CD8-positive, alpha-beta memory T cell (primary cell): ENCODE results near the gene CHPF. TPM values are rescaled to one million over a fixed set of nuclear protein-coding genes. Genes with fewer than 3 reads are reported as not detected.

Source experiments
- CTCF ChIA-PET: fragments of 350-600 bp; sonication (Branson Sonifier 250); formaldehyde crosslinking; loops from one replicate; lab custom pipeline; 2021; ENCODE audit warnings: antibody characterized with exemption; lab: Charles Lee
- POLR2A ChIA-PET: fragments of 350-600 bp; sonication (Branson Sonifier 250); formaldehyde crosslinking; loops from one replicate; lab custom pipeline; 2021; ENCODE audit warnings: antibody characterized with exemption; lab: Charles Lee
- DNase-seq, 5 donors: peaks; one replicate each; pipeline versions ENCODE4 v3.0.0 to v3.0.0-alpha.2; 2020 to 2022; ENCODE audit warnings: mixed read lengths in 1 of 5
- H3K27ac ChIP-seq: one replicate; pipeline ENCODE4 v1.7.0; 2013; ENCODE audit warnings: low read depth, mild to moderate bottlenecking, low read length, moderate library complexity
- H3K27me3 ChIP-seq: 2 replicates; pipeline ENCODE4 v1.7.0; 2013; ENCODE audit warnings: low read length, mild to moderate bottlenecking; ENCODE audit not compliant: insufficient read depth, poor library complexity, severe bottlenecking
- H3K36me3 ChIP-seq: 2 replicates; pipeline ENCODE4 v1.7.0; 2013; ENCODE audit warnings: mild to moderate bottlenecking, low read length, moderate library complexity; ENCODE audit not compliant: insufficient read depth
- H3K4me1 ChIP-seq: 2 replicates; pipeline ENCODE4 v1.7.0; 2013; ENCODE audit warnings: mild to moderate bottlenecking, low read length, moderate library complexity; ENCODE audit not compliant: insufficient read depth
- H3K4me3 ChIP-seq: 2 replicates; pipeline ENCODE4 v1.7.0; 2013; ENCODE audit warnings: mild to moderate bottlenecking, low read length
- H3K9me3 ChIP-seq: 2 replicates; pipeline ENCODE4 v1.7.0; 2013; ENCODE audit warnings: mild to moderate bottlenecking, low read length
- H3K27ac Mint-ChIP-seq, 8 donors: one replicate each; pipeline ENCODE4 v1.8.0; 2020 to 2021; ENCODE audit warnings: mixed read lengths in 8 of 8, mild to moderate bottlenecking in 6 of 8, inconsistent platforms in 3 of 8, moderate library complexity in 3 of 8
- H3K27me3 Mint-ChIP-seq, 2 donors: one replicate each; pipeline ENCODE4 v1.8.0; 2020 to 2021; ENCODE audit warnings: mixed read lengths in 2 of 2, mild to moderate bottlenecking in 1 of 2, moderate library complexity in 1 of 2
- H3K36me3 Mint-ChIP-seq, 3 donors: one replicate each; pipeline ENCODE4 v1.8.0; 2020 to 2021; ENCODE audit warnings: mixed read lengths in 3 of 3, inconsistent platforms in 1 of 3, mild to moderate bottlenecking in 1 of 3
- H3K4me1 Mint-ChIP-seq, 3 donors: one replicate each; pipeline ENCODE4 v1.8.0; 2020 to 2021; ENCODE audit warnings: mixed read lengths in 3 of 3, inconsistent platforms in 1 of 3, mild to moderate bottlenecking in 1 of 3
- H3K4me3 Mint-ChIP-seq, 7 donors: one replicate each; pipeline ENCODE4 v1.8.0; 2020 to 2021; ENCODE audit warnings: mixed read lengths in 7 of 7, mild to moderate bottlenecking in 6 of 7, moderate library complexity in 4 of 7, inconsistent platforms in 2 of 7
- H3K9me3 Mint-ChIP-seq, 5 donors: one replicate each; pipeline ENCODE4 v1.8.0; 2020 to 2022; ENCODE audit warnings: mixed read lengths in 5 of 5, mild to moderate bottlenecking in 3 of 5, moderate library complexity in 2 of 5, inconsistent platforms in 1 of 5
- polyA plus RNA-seq: library from polyadenylated mRNA; unstranded; fragments of 300-500 nt; fragmentation: Illumina TruSeq; gene quantifications from one replicate; pipeline ENCODE4 v1.2.3, GENCODE V29; 2021
- total RNA-seq, 2 experiments: library from RNA; stranded (reverse); gene quantifications; one replicate each; pipeline ENCODE4 v1.2.3, GENCODE V29; 2021

The CHPF gene
- total and polyA plus RNA-seq, 3 experiments from 2014 or later = 8.7 to 36.5 (median 32.9) TPM

GRCh38 chr2:219557791-219558785, 14.5 kb upstream of the CHPF start:
- peaks cover 3% of the 10 kb centered on the region for H3K4me1 ChIP-seq
- H3K9me3 ChIP-seq = no peaks in the 10 kb centered on the region
- no peaks in the 10 kb centered on the region for H3K36me3 ChIP-seq
- no peak for DNase-seq
- no peak overlapping the region for H3K4me3 ChIP-seq
- POLR2A ChIA-PET = no interaction called here
- Mint-ChIP-seq H3K27ac (no peak overlapping the region), H3K36me3 (no peaks in the 10 kb centered on the region), H3K9me3 (no peaks in the 10 kb centered on the region), H3K4me3 (no peak overlapping the region), H3K27me3 (peaks cover 13 to 65% of the 10 kb centered on the region in 2 donors), H3K4me1 (peaks cover 0 to 5% (median 4%) of the 10 kb centered on the region in 3 donors)
- H3K27me3 ChIP-seq = peaks cover 11% of the 10 kb centered on the region
- H3K27ac ChIP-seq = no peak overlapping the region
- CTCF ChIA-PET = interaction anchor here (0.8 to 1.1 kb wide), 2 partner anchors 17 to 28 kb away, joined by 3 to 4 read pairs; no protein-coding TSS in a partner anchor

- H3K36me3 Mint-ChIP-seq = no peaks in the 10 kb centered on the region
- H3K27ac Mint-ChIP-seq = no peak overlapping the region
- peaks cover 7% of the 10 kb centered on the region for H3K4me1 ChIP-seq
- no peak for DNase-seq
- H3K4me3 Mint-ChIP-seq = no peak overlapping the region
- H3K27ac ChIP-seq = no peak overlapping the region
- ChIA-PET POLR2A (no interaction called here), CTCF (interaction anchor here (1.1 kb wide), 1 partner anchor 27 kb away, joined by 4 read pairs; no protein-coding TSS in a partner anchor)
- peaks cover 15 to 60% of the 10 kb centered on the region in 2 donors for H3K27me3 Mint-ChIP-seq
- no peaks in the 10 kb centered on the region for H3K36me3 ChIP-seq
- H3K4me3 ChIP-seq = no peak overlapping the region
- no peaks in the 10 kb centered on the region for H3K9me3 ChIP-seq
- H3K27me3 ChIP-seq = peaks cover 15% of the 10 kb centered on the region
- H3K4me1 Mint-ChIP-seq = peaks cover 0 to 6% (median 4%) of the 10 kb centered on the region in 3 donors
- no peaks in the 10 kb centered on the region for H3K9me3 Mint-ChIP-seq
These were observed 13.7 kb upstream of the CHPF start for GRCh38 chr2:219557320-219557719.

DNA sequence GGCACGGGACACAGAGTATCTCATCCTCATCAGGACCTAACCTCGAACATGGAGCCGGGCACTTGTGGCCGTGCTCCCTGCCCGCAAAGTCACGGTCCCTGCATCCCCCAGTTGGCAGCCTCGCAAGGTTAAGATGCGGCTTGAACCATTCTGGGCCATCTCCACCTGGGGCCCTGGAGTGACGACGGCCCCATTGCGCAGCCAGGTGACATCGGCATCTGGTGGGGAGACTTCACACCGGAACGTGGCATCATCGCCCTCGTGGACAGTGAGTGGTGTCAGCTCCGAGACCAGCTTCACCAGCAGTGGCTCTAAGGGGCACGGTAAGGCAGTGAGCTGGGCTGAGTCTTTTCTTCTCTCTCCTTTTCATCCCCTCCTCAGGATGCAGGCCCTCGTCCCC, 12.8 kb upstream of the CHPF start:
- H3K27me3 ChIP-seq = peaks cover 24% of the 10 kb centered on the region
- no peak overlapping the region for H3K4me3 ChIP-seq
- no peaks in the 10 kb centered on the region for H3K9me3 ChIP-seq
- peak overlapping the region in 1 of 7 donors; percentile 48 for H3K4me3 Mint-ChIP-seq
- no peak overlapping the region for H3K27ac ChIP-seq
- H3K4me1 Mint-ChIP-seq = peaks cover 0 to 12% (median 7%) of the 10 kb centered on the region in 3 donors
- peaks cover 24 to 58% of the 10 kb centered on the region in 2 donors for H3K27me3 Mint-ChIP-seq
- CTCF ChIA-PET = interaction anchor here (6.3 kb wide), 1 partner anchor 14 kb away, joined by 34 read pairs; the partner anchor contains the start of genes CHPF and TMEM198
- H3K4me1 ChIP-seq = peaks cover 7% of the 10 kb centered on the region
- H3K9me3 Mint-ChIP-seq = no peaks in the 10 kb centered on the region
- no peaks in the 10 kb centered on the region for H3K36me3 ChIP-seq
- no peak overlapping the region for H3K27ac Mint-ChIP-seq
- no peak for DNase-seq
- no peaks in the 10 kb centered on the region for H3K36me3 Mint-ChIP-seq
- POLR2A ChIA-PET = no interaction called here

DNA sequence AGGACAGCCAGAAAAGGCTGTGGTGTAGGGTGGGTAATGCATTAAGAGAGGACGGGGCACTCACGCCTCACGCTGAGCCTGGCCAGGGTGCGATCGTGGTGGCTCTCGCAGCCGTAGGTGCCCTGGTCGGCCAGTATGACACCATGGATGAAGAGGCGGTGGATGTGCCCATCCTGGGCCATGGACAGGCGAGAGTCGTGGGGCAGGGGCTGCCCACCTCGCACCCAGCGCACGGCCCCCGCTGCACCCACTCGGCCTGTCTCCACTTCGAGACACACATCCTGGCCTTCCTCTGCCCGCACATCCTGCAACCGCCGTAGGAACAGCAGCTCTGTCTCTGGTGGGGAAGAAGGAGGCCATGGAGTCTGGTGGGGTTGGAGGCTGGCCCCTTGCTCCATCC, 12.3 kb upstream of the CHPF start:
- H3K4me1 Mint-ChIP-seq = peaks cover 0 to 15% (median 8%) of the 10 kb centered on the region in 3 donors
- no peaks in the 10 kb centered on the region for H3K36me3 ChIP-seq
- H3K4me3 Mint-ChIP-seq = no peak overlapping the region
- POLR2A ChIA-PET = no interaction called here
- H3K4me1 ChIP-seq = peaks cover 7% of the 10 kb centered on the region
- H3K27ac ChIP-seq = no peak overlapping the region
- no peak overlapping the region for H3K4me3 ChIP-seq
- H3K9me3 Mint-ChIP-seq = no peaks in the 10 kb centered on the region
- no peaks in the 10 kb centered on the region for H3K36me3 Mint-ChIP-seq
- H3K9me3 ChIP-seq = no peaks in the 10 kb centered on the region
- no peak for DNase-seq
- peaks cover 28 to 56% of the 10 kb centered on the region in 2 donors for H3K27me3 Mint-ChIP-seq
- CTCF ChIA-PET = interaction anchor here (6.3 kb wide), 1 partner anchor 14 kb away, joined by 34 read pairs; the partner anchor contains the start of genes CHPF and TMEM198
- H3K27me3 ChIP-seq = peaks cover 26% of the 10 kb centered on the region
- no peak overlapping the region for H3K27ac Mint-ChIP-seq

- Mint-ChIP-seq H3K27me3 (peaks cover 38 to 65% of the 10 kb centered on the region in 2 donors), H3K4me3 (peak overlapping the region in 2 of 7 donors; percentile 30 to 58), H3K9me3 (no peaks in the 10 kb centered on the region), H3K36me3 (no peaks in the 10 kb centered on the region), H3K4me1 (peaks cover 0 to 16% (median 9%) of the 10 kb centered on the region in 3 donors), H3K27ac (no peak overlapping the region)
- Histone ChIP-seq H3K9me3 (no peaks in the 10 kb centered on the region), H3K27ac (no peak overlapping the region), H3K36me3 (no peaks in the 10 kb centered on the region), H3K27me3 (peaks cover 26% of the 10 kb centered on the region), H3K4me1 (peaks cover 7% of the 10 kb centered on the region), H3K4me3 (no peak overlapping the region)
- ChIA-PET CTCF (interaction anchor here (6.3 kb wide), 1 partner anchor 12 kb away, joined by 34 read pairs; the partner anchor contains the start of genes CHPF and TMEM198), POLR2A (no interaction called here)
- no peak for DNase-seq
These were observed 10.7 kb upstream of the CHPF start for GRCh38 chr2:219554350-219554749.

DNA sequence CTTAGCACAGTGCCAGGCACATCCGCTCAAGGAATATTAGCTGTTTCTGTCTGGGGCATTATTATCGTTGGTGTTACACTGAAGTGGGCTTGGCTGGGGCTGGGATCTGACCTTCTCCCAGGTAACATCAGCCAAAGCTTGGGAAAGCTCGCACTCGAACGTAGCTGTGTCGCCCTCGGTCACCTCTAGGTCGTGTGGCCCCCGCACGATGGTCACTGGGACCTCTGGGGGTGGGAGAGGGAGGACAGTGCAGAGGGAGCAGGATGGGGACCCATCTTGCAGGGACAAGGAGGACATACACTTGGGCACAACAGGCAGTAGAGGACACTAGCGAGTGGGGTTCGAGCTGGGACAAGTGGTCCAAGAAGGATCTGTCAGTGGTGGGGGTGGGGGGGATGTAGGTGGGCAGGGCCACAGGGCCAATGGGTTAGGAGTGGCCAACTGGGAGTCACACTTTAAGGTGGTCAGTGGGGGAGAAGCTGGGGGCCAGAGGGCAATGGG, 9.9 kb upstream of the CHPF start:
- H3K36me3 Mint-ChIP-seq = no peaks in the 10 kb centered on the region
- Histone ChIP-seq H3K36me3 (no peaks in the 10 kb centered on the region), H3K4me1 (peaks cover 7% of the 10 kb centered on the region), H3K27me3 (peaks cover 26% of the 10 kb centered on the region), H3K9me3 (no peaks in the 10 kb centered on the region), H3K27ac (no peak overlapping the region), H3K4me3 (no peak overlapping the region)
- H3K4me1 Mint-ChIP-seq = peaks cover 0 to 16% (median 9%) of the 10 kb centered on the region in 3 donors
- POLR2A ChIA-PET = no interaction called here
- H3K9me3 Mint-ChIP-seq = no peaks in the 10 kb centered on the region
- H3K27me3 Mint-ChIP-seq = peaks cover 35 to 67% of the 10 kb centered on the region in 2 donors
- DNase-seq = no peak
- CTCF ChIA-PET = interaction anchor here (6.3 kb wide), 1 partner anchor 11 kb away, joined by 34 read pairs; the partner anchor contains the start of genes CHPF and TMEM198
- peak overlapping the region; percentile 41 to 62 (median 57) for H3K4me3 Mint-ChIP-seq
- peak overlapping the region in 1 of 8 donors; percentile 35 for H3K27ac Mint-ChIP-seq

DNA sequence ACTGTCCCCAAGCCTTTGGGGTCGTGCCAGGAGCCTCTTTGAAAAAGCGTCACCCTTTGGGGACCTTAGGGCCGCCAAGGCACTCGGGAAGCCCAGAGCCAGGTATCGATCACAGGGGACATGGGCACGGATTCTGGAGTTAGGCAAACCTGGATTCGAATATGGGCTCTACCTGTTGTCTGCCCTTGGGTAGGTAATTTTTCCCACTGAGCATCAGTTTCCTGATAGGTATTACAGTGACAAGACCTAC, 9.5 kb upstream of the CHPF start:
- Mint-ChIP-seq H3K36me3 (no peaks in the 10 kb centered on the region), H3K9me3 (no peaks in the 10 kb centered on the region), H3K4me1 (peaks cover 0 to 16% (median 9%) of the 10 kb centered on the region in 3 donors), H3K27me3 (peaks cover 34 to 68% of the 10 kb centered on the region in 2 donors), H3K27ac (no peak overlapping the region), H3K4me3 (peak overlapping the region in 6 of 7 donors; percentile 41 to 62 (median 54))
- Histone ChIP-seq H3K27ac (no peak overlapping the region), H3K4me1 (peaks cover 7% of the 10 kb centered on the region), H3K27me3 (peaks cover 26% of the 10 kb centered on the region), H3K9me3 (no peaks in the 10 kb centered on the region), H3K4me3 (peak overlapping the region; percentile 32), H3K36me3 (no peaks in the 10 kb centered on the region)
- no peak for DNase-seq
- CTCF ChIA-PET = interaction anchor here (6.3 kb wide), 1 partner anchor 11 kb away, joined by 34 read pairs; the partner anchor contains the start of genes CHPF and TMEM198
- POLR2A ChIA-PET = interaction anchor here (1.0 kb wide), 1 partner anchor 165 kb away, joined by 4 read pairs; the partner anchor contains the start of gene DNPEP
